LNCAP (cell line): ENCODE results near the gene UPP2.

Source experiments
- TF ChIP-seq, protein P1 (sequence below): fragments of 450-650 bp; IDR thresholded peaks from 2 replicates; pipeline ENCODE4 v1.5.1; 2017; ENCODE audit warnings: mild to moderate bottlenecking

UPP2 gene

DNA sequence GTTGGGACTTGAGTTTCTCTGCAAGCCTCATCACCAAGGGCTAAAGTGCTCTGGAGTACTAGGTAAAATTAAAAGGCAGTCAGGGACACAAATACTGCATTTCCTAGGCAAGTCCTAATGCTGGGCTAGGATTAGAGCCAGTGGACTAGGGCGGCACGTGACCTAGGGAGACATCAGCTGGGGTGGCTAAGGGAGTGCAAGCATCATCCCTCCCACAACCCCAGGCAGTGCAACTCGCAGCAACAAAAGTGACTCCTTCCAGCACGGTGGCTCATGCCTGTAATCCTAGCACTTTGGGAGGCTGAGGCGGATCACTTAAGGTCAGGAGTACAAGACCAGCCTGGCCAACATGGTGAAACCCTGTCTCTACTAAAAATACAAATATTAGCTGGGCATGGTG, 30.7 kb upstream of the UPP2 start:
- TF ChIP-seq, protein P1, sequence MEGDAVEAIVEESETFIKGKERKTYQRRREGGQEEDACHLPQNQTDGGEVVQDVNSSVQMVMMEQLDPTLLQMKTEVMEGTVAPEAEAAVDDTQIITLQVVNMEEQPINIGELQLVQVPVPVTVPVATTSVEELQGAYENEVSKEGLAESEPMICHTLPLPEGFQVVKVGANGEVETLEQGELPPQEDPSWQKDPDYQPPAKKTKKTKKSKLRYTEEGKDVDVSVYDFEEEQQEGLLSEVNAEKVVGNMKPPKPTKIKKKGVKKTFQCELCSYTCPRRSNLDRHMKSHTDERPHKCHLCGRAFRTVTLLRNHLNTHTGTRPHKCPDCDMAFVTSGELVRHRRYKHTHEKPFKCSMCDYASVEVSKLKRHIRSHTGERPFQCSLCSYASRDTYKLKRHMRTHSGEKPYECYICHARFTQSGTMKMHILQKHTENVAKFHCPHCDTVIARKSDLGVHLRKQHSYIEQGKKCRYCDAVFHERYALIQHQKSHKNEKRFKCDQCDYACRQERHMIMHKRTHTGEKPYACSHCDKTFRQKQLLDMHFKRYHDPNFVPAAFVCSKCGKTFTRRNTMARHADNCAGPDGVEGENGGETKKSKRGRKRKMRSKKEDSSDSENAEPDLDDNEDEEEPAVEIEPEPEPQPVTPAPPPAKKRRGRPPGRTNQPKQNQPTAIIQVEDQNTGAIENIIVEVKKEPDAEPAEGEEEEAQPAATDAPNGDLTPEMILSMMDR: no peak

DNA sequence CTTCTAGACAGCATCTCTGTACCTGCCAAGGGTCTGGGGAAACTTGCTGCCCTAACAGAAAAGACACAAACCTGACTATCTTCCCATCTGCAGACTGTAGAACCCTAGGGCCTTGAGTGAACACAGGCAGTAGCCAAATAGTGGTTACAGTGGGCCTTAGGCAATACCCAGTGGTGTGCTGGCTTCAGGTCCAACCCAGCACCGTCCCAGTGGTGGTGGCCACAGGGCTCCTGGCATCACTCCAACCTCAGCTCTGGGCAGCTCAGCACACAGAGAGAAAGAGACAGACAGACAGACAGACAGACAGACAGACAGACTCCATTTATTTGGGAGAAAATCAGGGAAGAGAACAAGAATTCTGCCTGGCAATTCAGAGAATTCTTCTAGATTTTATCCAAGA, 29.3 kb upstream of the UPP2 start:
- TF ChIP-seq, protein P1: no peak

DNA sequence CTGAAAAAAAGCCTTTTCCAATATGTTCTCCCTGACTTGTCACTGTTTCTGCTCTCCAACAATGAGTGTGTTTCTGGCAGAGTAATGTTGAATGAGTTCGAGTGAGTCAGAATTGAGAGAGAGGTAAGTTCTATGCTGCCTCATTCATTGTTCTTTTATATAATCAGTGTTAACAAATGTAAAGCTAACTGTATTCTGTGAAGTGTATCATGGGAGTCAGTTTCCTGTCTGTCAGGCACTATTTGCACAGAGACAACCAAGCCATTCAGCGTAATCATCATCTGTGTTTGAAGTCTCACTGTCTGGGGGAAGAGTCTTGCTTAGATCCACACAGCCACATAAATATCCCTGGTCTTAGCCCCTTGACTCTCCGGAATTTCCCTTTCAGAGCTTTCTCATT, 22.0 kb upstream of the UPP2 start:
- TF ChIP-seq, protein P1: no peak

DNA sequence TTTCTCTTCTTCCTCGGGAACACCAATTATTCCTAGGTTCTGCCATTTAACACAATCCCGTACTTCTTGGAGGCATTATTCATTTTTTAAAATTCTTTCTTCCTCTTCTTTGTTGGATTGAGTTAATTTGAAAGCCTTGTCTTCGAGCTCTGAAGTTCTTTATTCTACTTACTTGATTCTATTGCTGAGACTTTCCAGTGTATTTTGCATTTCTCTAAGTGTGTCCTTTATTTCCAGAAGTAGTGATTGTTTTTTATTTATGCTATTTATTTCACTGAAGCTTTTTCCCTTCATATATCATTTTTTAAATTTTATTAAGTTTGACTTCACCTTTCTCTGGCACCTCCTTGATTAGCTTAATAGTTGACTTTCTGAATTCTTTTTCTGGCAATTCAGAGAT, 13.6 kb upstream of the UPP2 start:
- TF ChIP-seq, protein P1: no peak

DNA sequence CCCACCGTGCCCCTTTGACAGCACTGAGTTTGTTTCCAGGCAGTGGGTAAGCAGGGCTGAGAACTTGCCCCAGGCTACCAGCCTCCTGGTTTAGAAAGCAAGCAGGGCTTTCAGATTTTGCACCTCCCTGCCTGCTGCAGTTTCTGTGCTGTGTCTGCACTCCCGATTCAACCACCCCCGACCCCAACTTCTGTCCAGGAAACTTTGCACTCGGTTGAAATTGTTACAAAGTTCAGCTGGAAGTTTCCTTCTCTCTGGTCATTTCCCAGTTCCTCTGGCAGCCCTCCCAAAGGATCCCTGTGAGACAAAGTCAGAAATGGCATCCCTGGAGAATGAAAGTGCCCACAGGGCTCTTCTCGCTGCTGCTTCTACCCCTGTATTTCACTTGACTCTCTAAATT, 12.4 kb upstream of the UPP2 start:
- TF ChIP-seq, protein P1: no peak

DNA sequence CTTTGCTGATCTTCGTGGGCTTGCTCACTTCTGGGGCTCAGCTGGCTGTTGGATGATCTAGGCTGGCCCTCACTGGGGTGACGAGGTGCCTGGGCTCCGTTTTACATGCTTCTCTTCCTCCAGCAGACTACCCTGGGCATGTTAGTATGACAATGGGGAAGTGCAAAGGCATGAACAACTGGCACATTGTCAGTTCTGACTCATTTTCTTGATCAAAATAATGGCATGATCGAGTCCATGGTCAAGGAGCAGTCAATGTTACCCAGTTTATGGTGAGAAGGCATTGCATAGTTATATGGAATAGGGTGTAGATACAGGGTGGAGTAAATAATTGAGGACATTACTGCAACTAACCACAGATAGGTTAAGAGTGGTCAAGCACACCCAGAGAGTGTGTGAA, 10.0 kb upstream of the UPP2 start:
- TF ChIP-seq, protein P1: no peak

DNA sequence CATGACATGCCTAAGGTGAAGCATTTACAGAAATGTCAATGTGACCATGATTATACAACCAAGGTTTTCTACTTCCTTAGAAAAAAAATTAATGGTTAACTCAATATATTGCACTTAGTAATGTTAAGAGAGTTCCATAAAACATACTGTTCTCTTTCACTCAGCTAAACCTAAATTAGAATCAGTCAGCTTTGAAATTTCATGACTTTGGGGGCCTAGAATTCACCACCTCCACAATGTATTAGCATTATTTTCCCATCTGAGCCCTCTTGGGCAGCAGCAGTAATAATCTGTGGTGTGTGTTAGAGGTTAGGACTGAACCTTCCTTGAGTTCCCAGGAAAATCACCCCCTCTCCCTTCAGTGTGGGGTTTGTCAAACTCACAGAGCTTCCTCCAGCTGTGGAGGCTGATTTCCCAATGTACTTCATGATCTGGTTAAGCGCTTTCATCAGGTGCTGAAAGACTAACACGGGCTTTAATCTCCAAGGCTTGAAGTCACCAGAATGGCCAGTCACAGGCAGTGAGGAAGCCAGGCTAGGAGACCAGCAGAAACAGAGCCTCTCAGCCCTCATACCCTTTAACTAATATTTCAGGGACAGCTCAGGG, 7.1 kb upstream of the UPP2 start:
- TF ChIP-seq, protein P1: no peak

DNA sequence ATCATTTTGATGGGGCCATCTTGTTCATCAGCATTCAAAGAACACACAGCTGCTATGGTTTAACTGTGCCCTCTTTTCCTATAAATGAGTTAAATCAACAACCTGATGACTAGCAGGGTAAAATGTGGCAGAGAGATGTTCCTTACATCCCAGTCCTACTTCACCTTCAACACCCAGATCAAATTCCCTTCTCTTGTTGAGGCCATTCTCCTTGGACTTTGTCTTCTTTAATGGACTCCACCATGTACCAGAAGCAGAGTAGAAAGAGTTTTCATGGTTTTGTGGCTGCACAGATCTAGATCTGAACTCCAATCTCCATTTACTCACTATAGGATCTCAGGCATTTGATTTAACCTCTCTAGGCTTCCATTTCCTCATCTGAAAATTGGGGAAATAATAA, 6.4 kb upstream of the UPP2 start:
- TF ChIP-seq, protein P1: no peak
